Left lung (tissue), 10 donors: ENCODE measurements around the gene FOXN1. TPM values are rescaled to one million over a fixed set of nuclear protein-coding genes. Genes with fewer than 3 reads are reported as not detected.
"Not testable (repeated sequence)": the region's sequence is repeated elsewhere in the genome, so short reads cannot be mapped to it uniquely, and the experiment has no call there.

Source experiments
- ATAC-seq: fragments of 200-7000 bp; cut with Tn5 transposase; one replicate; pipeline ENCODE4 v1.9.1; 2020; ENCODE audit warnings: moderate library complexity
- DNase-seq, 4 donors: peaks; one replicate each; pipeline ENCODE4 v3.0.0-alpha.2; 2013 to 2020
- H3K27ac ChIP-seq, 2 donors: fragments of 200-600 bp; sonication (generic) in 1 of 2; one replicate each; pipeline versions ENCODE4 v1.5.0 to v1.8.0; 2020 to 2021
- H3K27me3 ChIP-seq, 2 donors: fragments of 200-600 bp; sonication (generic) in 1 of 2; one replicate each; pipeline versions ENCODE4 v1.5.0 to v1.8.0; 2020 to 2021
- H3K36me3 ChIP-seq, 2 donors: fragments of 200-600 bp; sonication (generic) in 1 of 2; one replicate each; pipeline versions ENCODE4 v1.5.0 to v1.8.0; 2020 to 2021
- H3K4me1 ChIP-seq, 2 donors: fragments of 200-600 bp; one replicate each; pipeline ENCODE4 v1.8.0; 2021
- H3K4me3 ChIP-seq, 2 donors: fragments of 200-600 bp; sonication (generic) in 1 of 2; one replicate each; pipeline versions ENCODE4 v1.5.0 to v1.8.0; 2020 to 2021; ENCODE audit warnings: mild to moderate bottlenecking in 1 of 2
- H3K9me3 ChIP-seq, 2 donors: fragments of 200-600 bp; sonication (generic) in 1 of 2; one replicate each; pipeline versions ENCODE4 v1.5.0 to v1.8.0; 2020 to 2021
- CTCF ChIP-seq, 2 donors: fragments of 200-600 bp; sonication (generic) in 1 of 2; IDR thresholded peaks; one replicate each; pipeline versions ENCODE4 v1.5.0 to v1.8.0; 2021; ENCODE audit warnings: antibody characterized with exemption in 2 of 2
- intact Hi-C, 2 donors: fragments of 100-400 bp; cut with DNase I; formaldehyde crosslinking; loops; one replicate each; pipeline versions ENCODE4 v1.11.2 to v1.14.2; 2022
- polyA plus RNA-seq, 6 donors: library from polyadenylated mRNA; unstranded; fragments of 120-200 nt; gene quantifications; one replicate each; pipeline ENCODE4 v1.2.1, GENCODE V29; 2013; ENCODE audit not compliant: insufficient read length in 6 of 6
- total RNA-seq, 2 donors: library from RNA; stranded (reverse); fragmentation: NEBNext Ultra II Directional; extraction: Animal tissue kit (Norgen Biotek cat#: 25700); gene quantifications; one replicate each; pipeline ENCODE4 v1.2.1, GENCODE V29; 2021
- donor health status: DM: no; HTN: yes; CAD: no.
- donor health status: DM: no; HTN: no; CAD: no.

Gene FOXN1
- total and polyA plus RNA-seq, 8 donors = 0.06 to 0.29 (median 0.18) TPM

- Histone ChIP-seq H3K27ac (no peak overlapping the region), H3K4me1 (no peaks in the 10 kb centered on the region), H3K36me3 (no peaks in the 10 kb centered on the region), H3K27me3 (no peaks in the 10 kb centered on the region), H3K9me3 (no peaks in the 10 kb centered on the region), H3K4me3 (no peak overlapping the region)
- ATAC-seq (no peak), DNase-seq (peak in 1 of 4 donors; percentile 72)
- intact Hi-C loops = no loop called here
- TF ChIP-seq CTCF (IDR thresholded peaks at IDR 0.05) = no peak
Observed at GRCh38 chr17:28521311-28522085, 15.3 kb downstream of the FOXN1 start.

- H3K27me3 ChIP-seq, ATAC-seq, intact Hi-C loops, H3K36me3 ChIP-seq, H3K4me3 ChIP-seq, H3K9me3 ChIP-seq, H3K27ac ChIP-seq, DNase-seq, H3K4me1 ChIP-seq: not testable (repeated sequence)
Observed at GRCh38 chr17:28522281-28522680, 16.1 kb downstream of the FOXN1 start.

- no peak for ATAC-seq
- no peaks in the 10 kb centered on the region for H3K36me3 ChIP-seq
- H3K4me1 ChIP-seq = no peaks in the 10 kb centered on the region
- no peak overlapping the region for H3K27ac ChIP-seq
- no peaks in the 10 kb centered on the region for H3K27me3 ChIP-seq
- intact Hi-C loops = no loop called here
- DNase-seq = peak in 1 of 4 donors; percentile 69
- H3K9me3 ChIP-seq = no peaks in the 10 kb centered on the region
- no peak for TF ChIP-seq CTCF (IDR thresholded peaks at IDR 0.05)
- H3K4me3 ChIP-seq = no peak overlapping the region
Observed at GRCh38 chr17:28523186-28523585, 17.0 kb downstream of the FOXN1 start.

- Histone ChIP-seq H3K4me3 (no peak overlapping the region), H3K9me3 (no peaks in the 10 kb centered on the region), H3K27ac (no peak overlapping the region), H3K27me3 (no peaks in the 10 kb centered on the region), H3K36me3 (no peaks in the 10 kb centered on the region), H3K4me1 (no peaks in the 10 kb centered on the region)
- no peak for ATAC-seq
- TF ChIP-seq CTCF (IDR thresholded peaks at IDR 0.05) = no peak
- DNase-seq = peak in 1 of 4 donors; percentile 75
- intact Hi-C loops = no loop called here
Observed at GRCh38 chr17:28523876-28524275, 17.7 kb downstream of the FOXN1 start.

GRCh38 chr17:28524476-28525424, 18.6 kb downstream of the FOXN1 start:
- Histone ChIP-seq H3K27me3 (no peaks in the 10 kb centered on the region), H3K27ac (peak overlapping the region; percentile 42 to 65), H3K9me3 (no peaks in the 10 kb centered on the region), H3K36me3 (no peaks in the 10 kb centered on the region), H3K4me1 (no peaks in the 10 kb centered on the region), H3K4me3 (no peak overlapping the region)
- TF ChIP-seq CTCF (IDR thresholded peaks at IDR 0.05) = no peak
- intact Hi-C loops = no loop called here
- ATAC-seq (peak; percentile 78), DNase-seq (peak; percentile 16 to 80 (median 75))
